Measurements from ENCODE around the gene EMC1. TPM values are rescaled to one million over a fixed set of nuclear protein-coding genes. Genes with fewer than 3 reads are reported as not detected.

Gene EMC1
- polyA plus RNA-seq, 1 donor from 2014 or later = 75.3 TPM

- peaks cover 36% of the 10 kb centered on the region for H3K79me2 ChIP-seq (replicated peaks; ENCODE audit: insufficient read depth, low read length)
- TF ChIP-seq MXI1 (conservative IDR thresholded peaks at IDR 0.05; ENCODE audit: poor library complexity, severe bottlenecking) (no peak), EZH2 (IDR thresholded peaks at IDR 0.05; ENCODE audit: borderline replicate concordance, insufficient read depth, low read length, poor library complexity, severe bottlenecking) (no peak)
- TF ChIP-seq, protein P1, sequence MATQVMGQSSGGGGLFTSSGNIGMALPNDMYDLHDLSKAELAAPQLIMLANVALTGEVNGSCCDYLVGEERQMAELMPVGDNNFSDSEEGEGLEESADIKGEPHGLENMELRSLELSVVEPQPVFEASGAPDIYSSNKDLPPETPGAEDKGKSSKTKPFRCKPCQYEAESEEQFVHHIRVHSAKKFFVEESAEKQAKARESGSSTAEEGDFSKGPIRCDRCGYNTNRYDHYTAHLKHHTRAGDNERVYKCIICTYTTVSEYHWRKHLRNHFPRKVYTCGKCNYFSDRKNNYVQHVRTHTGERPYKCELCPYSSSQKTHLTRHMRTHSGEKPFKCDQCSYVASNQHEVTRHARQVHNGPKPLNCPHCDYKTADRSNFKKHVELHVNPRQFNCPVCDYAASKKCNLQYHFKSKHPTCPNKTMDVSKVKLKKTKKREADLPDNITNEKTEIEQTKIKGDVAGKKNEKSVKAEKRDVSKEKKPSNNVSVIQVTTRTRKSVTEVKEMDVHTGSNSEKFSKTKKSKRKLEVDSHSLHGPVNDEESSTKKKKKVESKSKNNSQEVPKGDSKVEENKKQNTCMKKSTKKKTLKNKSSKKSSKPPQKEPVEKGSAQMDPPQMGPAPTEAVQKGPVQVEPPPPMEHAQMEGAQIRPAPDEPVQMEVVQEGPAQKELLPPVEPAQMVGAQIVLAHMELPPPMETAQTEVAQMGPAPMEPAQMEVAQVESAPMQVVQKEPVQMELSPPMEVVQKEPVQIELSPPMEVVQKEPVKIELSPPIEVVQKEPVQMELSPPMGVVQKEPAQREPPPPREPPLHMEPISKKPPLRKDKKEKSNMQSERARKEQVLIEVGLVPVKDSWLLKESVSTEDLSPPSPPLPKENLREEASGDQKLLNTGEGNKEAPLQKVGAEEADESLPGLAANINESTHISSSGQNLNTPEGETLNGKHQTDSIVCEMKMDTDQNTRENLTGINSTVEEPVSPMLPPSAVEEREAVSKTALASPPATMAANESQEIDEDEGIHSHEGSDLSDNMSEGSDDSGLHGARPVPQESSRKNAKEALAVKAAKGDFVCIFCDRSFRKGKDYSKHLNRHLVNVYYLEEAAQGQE (IDR thresholded peaks at IDR 0.05; ENCODE audit: borderline replicate concordance) = no peak
- H3K9ac ChIP-seq (ENCODE audit: low read length) = peak overlapping the region; percentile 93
- no peaks in the 10 kb centered on the region for H3K9me2 ChIP-seq (ENCODE audit: insufficient read depth, low read length)
- peak overlapping the region; percentile 93 for H3K4me3 ChIP-seq (ENCODE audit: low read length)
- H3K36me3 ChIP-seq (ENCODE audit: insufficient read depth, low read length) = no peaks in the 10 kb centered on the region
- peak overlapping the region; percentile 88 for H3K4me2 ChIP-seq (ENCODE audit: low read length)
- H3K27me3 ChIP-seq (ENCODE audit: insufficient read depth, low read depth, low read length) = no peaks in the 10 kb centered on the region
- peak overlapping the region; percentile 98 for H3K27ac ChIP-seq (ENCODE audit: low read length)
- H4K20me1 ChIP-seq (ENCODE audit: insufficient read depth) = no peaks in the 10 kb centered on the region
- H2AFZ ChIP-seq (ENCODE audit: low read depth, low read length) = peak overlapping the region; percentile 80
- no peaks in the 10 kb centered on the region for H3F3A ChIP-seq (ENCODE audit: insufficient read depth, low read length, poor library complexity, severe bottlenecking)
- H3K9me3 ChIP-seq (ENCODE audit: low read length) = no peaks in the 10 kb centered on the region
Measured at GRCh38 chr1:19250629-19251304, 557 bp downstream of the EMC1 start.

- H3K27me3 ChIP-seq (ENCODE audit: insufficient read depth, low read depth, low read length) = no peaks in the 10 kb centered on the region
- H3K27ac ChIP-seq (ENCODE audit: low read length) = no peak overlapping the region
- TF ChIP-seq CTCF (IDR thresholded peaks at IDR 0.05; ENCODE audit: poor library complexity, severe bottlenecking) = peak; percentile 84
- TF ChIP-seq RAD21 (conservative IDR thresholded peaks at IDR 0.05) = peak; percentile 76
- peak; percentile 68 for TF ChIP-seq SMC3 (conservative IDR thresholded peaks at IDR 0.05; ENCODE audit: poor library complexity)
- TF ChIP-seq TAF1 (IDR thresholded peaks at IDR 0.05; ENCODE audit: low read depth) = no peak
- H3K9me3 ChIP-seq (ENCODE audit: low read length) = no peaks in the 10 kb centered on the region
- no peaks in the 10 kb centered on the region for H3F3A ChIP-seq (ENCODE audit: insufficient read depth, low read length, poor library complexity, severe bottlenecking)
- H3K36me3 ChIP-seq (ENCODE audit: insufficient read depth, low read length) = no peaks in the 10 kb centered on the region
- H3K4me3 ChIP-seq (ENCODE audit: low read length) = no peak overlapping the region
- no peak overlapping the region for H2AFZ ChIP-seq (ENCODE audit: low read depth, low read length)
- H4K20me1 ChIP-seq (ENCODE audit: insufficient read depth) = no peaks in the 10 kb centered on the region
- no peaks in the 10 kb centered on the region for H3K9me2 ChIP-seq (ENCODE audit: insufficient read depth, low read length)
- H3K9ac ChIP-seq (ENCODE audit: low read length) = no peak overlapping the region
- H3K4me2 ChIP-seq (ENCODE audit: low read length) = no peak overlapping the region
- H3K79me2 ChIP-seq (replicated peaks; ENCODE audit: insufficient read depth, low read length) = no peaks in the 10 kb centered on the region
Measured at GRCh38 chr1:19240673-19241538, 10.4 kb downstream of the EMC1 start.

Data from neural cell (in vitro differentiated cells).